GM21529 (cell line): ENCODE results near the gene MACC1.

Source experiments
- ATAC-seq: cut with Tn5 transposase; IDR thresholded peaks from one replicate; pipeline ENCODE4 v1.9.1; 2021; ENCODE audit not compliant: unreplicated experiment

The MACC1 gene

GRCh38 chr7:20085086-20085485 lies 132.1 kb downstream of the MACC1 start:
- ATAC-seq, result no peak
